Measurements from ENCODE around the gene NDUFA7. TPM values are rescaled to one million over a fixed set of nuclear protein-coding genes. Genes with fewer than 3 reads are reported as not detected.

Gene NDUFA7
- polyA plus RNA-seq, 2 of the 4 experiments (the other 2 are of a cell fraction) = 29.7 to 40.2 TPM

DNA sequence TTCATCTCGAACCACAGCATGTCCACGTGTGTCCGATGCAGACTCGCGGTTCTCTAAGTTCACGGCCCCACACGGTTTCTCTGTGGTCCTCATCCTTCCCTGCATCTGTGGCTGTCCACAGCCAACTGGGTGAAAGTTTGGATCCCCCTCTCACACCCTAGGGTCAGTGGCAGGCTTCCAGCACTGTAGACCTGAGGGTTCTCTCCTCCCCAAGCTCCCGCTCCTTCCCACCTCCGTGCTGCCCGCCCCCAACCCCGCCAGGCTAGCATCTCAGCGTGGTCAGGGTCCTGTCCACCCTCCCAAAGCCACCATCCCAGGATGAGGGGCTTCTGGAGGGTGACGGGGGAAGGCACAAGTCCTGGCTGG, 45.8 kb upstream of the NDUFA7 start:
- no peak for DNase-seq (ENCODE audit: low read depth in 1 of 2, low spot score in 1 of 2)
- ChIA-PET POLR2A (no interaction called here), CTCF (interaction anchor here (0.8 to 6.2 kb wide), 2 partner anchors 10 to 13 kb away, joined by 3 to 50 read pairs; no protein-coding TSS in a partner anchor)
- Histone ChIP-seq H3K4me2 (peak overlapping the region; percentile 85), H3K4me3 (peak overlapping the region; percentile 25; the same call in 1 of the 3 replicates), H3K9me3 (no peaks in the 10 kb centered on the region), H3K27ac (peak overlapping the region; percentile 51 to 79; a peak in 5 of 6 replicates), H3K4me1 (peaks cover 47% of the 10 kb centered on the region)
- no peak for FAIRE-seq
- 88% methylated on average over 8 of the region's 13 CpGs for WGBS (ENCODE audit: missing lambda C conversion rate)
- no peak for TF ChIP-seq ZNF302 (CRISPR knock-in tag; IDR thresholded peaks at IDR 0.05)
- TF ChIP-seq KDM5A (IDR thresholded peaks at IDR 0.05) = no peak
- TF ChIP-seq EHF (CRISPR knock-in tag; IDR thresholded peaks at IDR 0.05) = no peak
- TF ChIP-seq, protein P1, sequence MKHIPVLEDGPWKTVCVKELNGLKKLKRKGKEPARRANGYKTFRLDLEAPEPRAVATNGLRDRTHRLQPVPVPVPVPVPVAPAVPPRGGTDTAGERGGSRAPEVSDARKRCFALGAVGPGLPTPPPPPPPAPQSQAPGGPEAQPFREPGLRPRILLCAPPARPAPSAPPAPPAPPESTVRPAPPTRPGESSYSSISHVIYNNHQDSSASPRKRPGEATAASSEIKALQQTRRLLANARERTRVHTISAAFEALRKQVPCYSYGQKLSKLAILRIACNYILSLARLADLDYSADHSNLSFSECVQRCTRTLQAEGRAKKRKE (CRISPR knock-in tag; IDR thresholded peaks at IDR 0.05; ENCODE audit: low read depth) = no peak
- no peak for TF ChIP-seq RNF2 (IDR thresholded peaks at IDR 0.05; ENCODE audit: borderline replicate concordance, low read depth)
- TF ChIP-seq HDAC2 (IDR thresholded peaks at IDR 0.05) = no peak
- no peak for TF ChIP-seq FOSL2 (IDR thresholded peaks at IDR 0.05)
- no peak for TF ChIP-seq FOSL2 (CRISPR knock-in tag; IDR thresholded peaks at IDR 0.05)
- TF ChIP-seq NPAS2 (CRISPR knock-in tag; IDR thresholded peaks at IDR 0.05; ENCODE audit: borderline replicate concordance) = no peak
- ATAC-seq = no peak

DNA sequence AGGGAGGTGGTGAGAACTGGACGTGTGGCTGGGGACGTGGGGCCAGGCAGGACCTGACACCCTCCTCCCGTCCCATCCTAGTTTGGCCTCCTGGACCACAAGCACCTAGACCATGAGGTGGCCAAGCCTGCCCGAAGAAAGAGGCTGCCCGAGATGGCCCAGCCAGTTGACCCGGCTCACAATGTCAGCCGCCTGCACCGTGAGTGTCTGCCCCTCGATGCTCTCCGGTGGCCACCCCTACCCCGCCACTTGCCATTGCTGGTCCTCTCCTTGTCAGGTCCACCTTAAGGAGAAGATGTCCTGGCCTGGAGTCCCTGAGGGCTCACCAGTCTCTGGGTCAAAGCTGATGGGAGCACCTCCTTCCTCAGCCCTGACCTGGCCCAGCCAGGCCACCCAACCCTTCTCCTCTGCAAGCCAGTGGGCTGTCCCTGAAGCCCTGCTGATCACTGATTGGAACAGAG, 45.0 kb upstream of the NDUFA7 start:
- ChIA-PET POLR2A (interaction anchor here (0.6 to 1.1 kb wide), 2 partner anchors 11 to 58 kb away, joined by 3 read pairs; no protein-coding TSS in a partner anchor), CTCF (interaction anchor here (1.2 to 6.2 kb wide), 3 partner anchors 13 to 31 kb away, joined by 3 to 50 read pairs (median 8); no protein-coding TSS in a partner anchor)
- TF ChIP-seq, protein P2, sequence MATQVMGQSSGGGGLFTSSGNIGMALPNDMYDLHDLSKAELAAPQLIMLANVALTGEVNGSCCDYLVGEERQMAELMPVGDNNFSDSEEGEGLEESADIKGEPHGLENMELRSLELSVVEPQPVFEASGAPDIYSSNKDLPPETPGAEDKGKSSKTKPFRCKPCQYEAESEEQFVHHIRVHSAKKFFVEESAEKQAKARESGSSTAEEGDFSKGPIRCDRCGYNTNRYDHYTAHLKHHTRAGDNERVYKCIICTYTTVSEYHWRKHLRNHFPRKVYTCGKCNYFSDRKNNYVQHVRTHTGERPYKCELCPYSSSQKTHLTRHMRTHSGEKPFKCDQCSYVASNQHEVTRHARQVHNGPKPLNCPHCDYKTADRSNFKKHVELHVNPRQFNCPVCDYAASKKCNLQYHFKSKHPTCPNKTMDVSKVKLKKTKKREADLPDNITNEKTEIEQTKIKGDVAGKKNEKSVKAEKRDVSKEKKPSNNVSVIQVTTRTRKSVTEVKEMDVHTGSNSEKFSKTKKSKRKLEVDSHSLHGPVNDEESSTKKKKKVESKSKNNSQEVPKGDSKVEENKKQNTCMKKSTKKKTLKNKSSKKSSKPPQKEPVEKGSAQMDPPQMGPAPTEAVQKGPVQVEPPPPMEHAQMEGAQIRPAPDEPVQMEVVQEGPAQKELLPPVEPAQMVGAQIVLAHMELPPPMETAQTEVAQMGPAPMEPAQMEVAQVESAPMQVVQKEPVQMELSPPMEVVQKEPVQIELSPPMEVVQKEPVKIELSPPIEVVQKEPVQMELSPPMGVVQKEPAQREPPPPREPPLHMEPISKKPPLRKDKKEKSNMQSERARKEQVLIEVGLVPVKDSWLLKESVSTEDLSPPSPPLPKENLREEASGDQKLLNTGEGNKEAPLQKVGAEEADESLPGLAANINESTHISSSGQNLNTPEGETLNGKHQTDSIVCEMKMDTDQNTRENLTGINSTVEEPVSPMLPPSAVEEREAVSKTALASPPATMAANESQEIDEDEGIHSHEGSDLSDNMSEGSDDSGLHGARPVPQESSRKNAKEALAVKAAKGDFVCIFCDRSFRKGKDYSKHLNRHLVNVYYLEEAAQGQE (IDR thresholded peaks at IDR 0.05) = no peak
- TF ChIP-seq EHMT2 (IDR thresholded peaks at IDR 0.05; ENCODE audit: low read depth) (no peak), NR3C1 (IDR thresholded peaks at IDR 0.05) (no peak), CBX2 (IDR thresholded peaks at IDR 0.05; ENCODE audit: borderline replicate concordance, low read depth) (no peak), NPAS2 (CRISPR knock-in tag; IDR thresholded peaks at IDR 0.05; ENCODE audit: borderline replicate concordance) (no peak), HEYL (CRISPR knock-in tag; IDR thresholded peaks at IDR 0.05) (no peak), TFCP2L1 (CRISPR knock-in tag; IDR thresholded peaks at IDR 0.05) (no peak), NFE2L2 (conservative IDR thresholded peaks at IDR 0.05; ENCODE audit: low read length) (no peak), FOSB (CRISPR knock-in tag; IDR thresholded peaks at IDR 0.05) (no peak)
- TF ChIP-seq, protein P3, sequence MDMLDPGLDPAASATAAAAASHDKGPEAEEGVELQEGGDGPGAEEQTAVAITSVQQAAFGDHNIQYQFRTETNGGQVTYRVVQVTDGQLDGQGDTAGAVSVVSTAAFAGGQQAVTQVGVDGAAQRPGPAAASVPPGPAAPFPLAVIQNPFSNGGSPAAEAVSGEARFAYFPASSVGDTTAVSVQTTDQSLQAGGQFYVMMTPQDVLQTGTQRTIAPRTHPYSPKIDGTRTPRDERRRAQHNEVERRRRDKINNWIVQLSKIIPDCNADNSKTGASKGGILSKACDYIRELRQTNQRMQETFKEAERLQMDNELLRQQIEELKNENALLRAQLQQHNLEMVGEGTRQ (IDR thresholded peaks at IDR 0.05) = no peak
- Histone ChIP-seq H3K4me2 (peak overlapping the region; percentile 85; the same call in 1 of the 3 replicates), H3K27ac (peak overlapping the region in 1 of 2 experiments; percentile 79; a peak in 2 of 6 replicates), H3K9me3 (no peaks in the 10 kb centered on the region), H3K4me3 (no peak overlapping the region; the same call in 2 of the 3 replicates), H3K4me1 (peaks cover 54% of the 10 kb centered on the region)
- no peak for ATAC-seq
- 91% methylated on average over 6 of the region's 11 CpGs for WGBS (ENCODE audit: missing lambda C conversion rate)
- FAIRE-seq = no peak
- no peak for DNase-seq (ENCODE audit: low read depth in 1 of 2, low spot score in 1 of 2)

All from A549 (cell line).